ENCODE data around the gene OR7C2.

Gene OR7C2

DNA sequence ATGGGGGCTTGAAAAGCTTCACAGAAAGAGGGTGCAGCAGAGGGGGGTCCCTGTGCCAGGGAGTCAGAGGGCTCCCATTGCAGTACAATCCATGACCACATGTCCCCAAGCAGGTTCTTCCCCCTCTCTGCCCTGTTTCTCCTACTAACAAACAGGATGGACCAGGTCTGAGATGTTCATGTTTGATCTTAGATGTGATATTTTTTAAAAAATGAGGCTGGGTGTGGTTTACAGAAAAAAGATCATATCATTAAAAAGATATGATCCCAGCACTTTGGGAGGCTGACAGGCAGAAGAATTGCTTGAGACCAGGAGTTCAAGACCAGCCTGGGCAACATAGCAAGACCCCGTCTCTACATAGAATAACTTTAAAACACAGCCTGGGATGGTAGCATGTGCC lies 9.1 kb downstream of the OR7C2 start:
- Histone ChIP-seq H3K27me3 (ENCODE audit: insufficient read depth, low read length) (no peaks in the 10 kb centered on the region), H3K4me1 (ENCODE audit: control insufficient read depth, insufficient read depth, low read length, unreplicated experiment) (no peaks in the 10 kb centered on the region)

DNA sequence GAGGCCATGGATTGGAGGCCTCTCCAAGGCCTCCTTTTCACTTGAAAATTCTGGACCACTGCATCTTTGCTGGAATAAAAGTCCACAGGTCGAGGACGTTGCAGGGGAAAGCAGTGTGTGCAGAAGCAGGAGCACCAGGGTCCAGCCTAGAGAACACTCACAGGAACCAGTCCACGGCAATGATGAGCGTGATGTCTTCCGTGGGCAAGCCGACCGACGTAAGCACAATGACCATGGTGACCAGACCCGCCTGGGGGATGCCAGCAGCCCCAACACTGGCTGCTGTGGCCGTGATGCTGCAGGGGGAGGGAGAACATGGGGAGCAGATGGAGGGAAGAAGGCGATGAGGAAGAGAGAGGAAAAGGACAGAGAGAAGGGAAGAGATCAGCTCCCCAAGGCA lies 11.5 kb downstream of the OR7C2 start:
- H3K27ac ChIP-seq (ENCODE audit: low read depth, low read length), result no peak overlapping the region
- H3K27me3 ChIP-seq (ENCODE audit: insufficient read depth, low read length), result no peaks in the 10 kb centered on the region
- H3K36me3 ChIP-seq (ENCODE audit: insufficient read depth, low read length), result no peaks in the 10 kb centered on the region
- H3K4me1 ChIP-seq (ENCODE audit: control insufficient read depth, insufficient read depth, low read length, unreplicated experiment), result no peaks in the 10 kb centered on the region
- no peaks in the 10 kb centered on the region for H3K79me2 ChIP-seq (ENCODE audit: control insufficient read depth, insufficient read depth, low read length, unreplicated experiment)
- H2AFZ ChIP-seq (ENCODE audit: low read length, unreplicated experiment), result no peak overlapping the region
- no peak overlapping the region for H3K4me3 ChIP-seq (ENCODE audit: low read depth, low read length)

More for the DNA sequence above, 9.1 kb downstream of the OR7C2 start:
- no peak overlapping the region for H3K4me3 ChIP-seq (ENCODE audit: low read depth, low read length)
- H2AFZ ChIP-seq (ENCODE audit: low read length, unreplicated experiment), result no peak overlapping the region
- no peaks in the 10 kb centered on the region for H3K79me2 ChIP-seq (ENCODE audit: control insufficient read depth, insufficient read depth, low read length, unreplicated experiment)
- H3K27ac ChIP-seq (ENCODE audit: low read depth, low read length), result no peak overlapping the region
- no peaks in the 10 kb centered on the region for H3K36me3 ChIP-seq (ENCODE audit: insufficient read depth, low read length)

DNA sequence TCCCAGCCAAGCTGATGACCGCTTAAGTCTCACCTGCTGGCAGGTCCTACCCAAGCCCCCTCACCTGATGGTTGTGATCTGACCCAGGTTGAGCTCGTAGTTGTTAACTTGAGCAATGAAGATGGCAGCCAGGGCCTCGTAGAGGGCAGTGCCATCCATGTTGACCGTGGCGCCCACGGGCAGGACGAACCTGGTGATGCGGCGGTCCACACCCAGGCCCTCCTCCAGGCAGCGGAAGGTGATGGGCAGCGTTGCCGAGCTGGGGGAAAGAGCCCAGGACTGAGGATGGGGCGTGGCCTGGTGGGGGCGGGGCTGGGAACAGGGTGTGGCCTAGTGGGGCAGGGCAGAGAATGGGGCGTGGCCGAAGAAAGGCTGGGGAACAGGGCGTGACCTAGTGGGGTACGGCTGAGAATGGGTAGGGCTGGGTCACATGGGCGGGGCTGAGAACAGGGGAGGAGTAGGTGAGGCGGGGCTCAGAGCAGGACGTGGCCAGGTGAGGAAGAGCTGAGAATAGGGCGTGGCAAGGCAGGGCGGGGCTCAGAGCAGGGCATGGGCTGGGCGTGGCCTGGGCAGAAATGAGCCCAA lies 12.9 kb downstream of the OR7C2 start:
- no peak overlapping the region for H3K4me3 ChIP-seq (ENCODE audit: low read depth, low read length)
- no peak overlapping the region for H3K27ac ChIP-seq (ENCODE audit: low read depth, low read length)
- no peaks in the 10 kb centered on the region for H3K36me3 ChIP-seq (ENCODE audit: insufficient read depth, low read length)
- H3K27me3 ChIP-seq (ENCODE audit: insufficient read depth, low read length), result no peaks in the 10 kb centered on the region
- no peak overlapping the region for H2AFZ ChIP-seq (ENCODE audit: low read length, unreplicated experiment)
- H3K79me2 ChIP-seq (ENCODE audit: control insufficient read depth, insufficient read depth, low read length, unreplicated experiment), result no peaks in the 10 kb centered on the region
- no peaks in the 10 kb centered on the region for H3K4me1 ChIP-seq (ENCODE audit: control insufficient read depth, insufficient read depth, low read length, unreplicated experiment)

DNA sequence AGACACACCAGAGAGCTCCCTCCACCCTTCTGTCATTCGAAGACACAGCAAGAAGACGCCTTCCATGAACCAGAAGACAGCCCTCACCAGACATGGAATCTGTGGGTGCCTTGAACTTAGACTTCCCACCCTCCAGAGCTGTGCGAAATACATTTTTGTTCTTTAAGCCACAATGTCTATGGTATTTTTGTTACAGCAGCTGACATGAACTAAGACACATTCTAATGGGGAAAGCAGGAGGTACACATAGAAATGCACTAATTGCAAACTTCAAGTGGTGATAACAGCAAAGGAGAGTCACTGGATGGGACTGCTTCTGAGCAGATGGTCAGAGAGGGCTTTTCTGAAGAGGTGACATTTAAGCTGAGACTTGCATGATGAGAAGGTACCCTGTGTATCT lies 16.2 kb downstream of the OR7C2 start:
- Histone ChIP-seq H3K27me3 (ENCODE audit: insufficient read depth, low read length) (no peaks in the 10 kb centered on the region), H3K4me1 (ENCODE audit: control insufficient read depth, insufficient read depth, low read length, unreplicated experiment) (no peaks in the 10 kb centered on the region), H3K36me3 (ENCODE audit: insufficient read depth, low read length) (no peaks in the 10 kb centered on the region), H2AFZ (ENCODE audit: low read length, unreplicated experiment) (no peak overlapping the region), H3K4me3 (ENCODE audit: low read depth, low read length) (no peak overlapping the region), H3K27ac (ENCODE audit: low read depth, low read length) (no peak overlapping the region), H3K79me2 (ENCODE audit: control insufficient read depth, insufficient read depth, low read length, unreplicated experiment) (no peaks in the 10 kb centered on the region)

DNA sequence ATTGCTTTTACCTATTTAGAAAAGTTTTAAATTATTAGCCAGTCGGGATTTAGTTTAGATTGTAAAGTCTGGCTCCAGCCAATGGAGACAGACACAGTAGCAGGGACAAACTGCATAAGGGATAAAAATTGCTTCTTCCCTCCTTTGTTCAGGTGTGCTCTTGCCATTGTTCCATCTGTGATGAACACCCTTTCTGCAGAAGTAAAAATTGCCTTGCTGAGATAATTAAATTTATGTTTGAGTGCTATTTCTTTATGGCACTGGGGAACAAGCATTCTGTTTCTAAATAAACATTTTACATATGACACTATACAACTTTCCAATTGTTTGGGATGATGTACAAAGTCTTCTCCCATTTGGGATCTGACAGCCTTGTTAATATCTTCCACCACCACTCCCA lies 18.0 kb downstream of the OR7C2 start:
- H3K4me1 ChIP-seq (ENCODE audit: control insufficient read depth, insufficient read depth, low read length, unreplicated experiment), result no peaks in the 10 kb centered on the region
- no peaks in the 10 kb centered on the region for H3K36me3 ChIP-seq (ENCODE audit: insufficient read depth, low read length)
- no peak overlapping the region for H2AFZ ChIP-seq (ENCODE audit: low read length, unreplicated experiment)
- H3K79me2 ChIP-seq (ENCODE audit: control insufficient read depth, insufficient read depth, low read length, unreplicated experiment), result no peaks in the 10 kb centered on the region
- no peaks in the 10 kb centered on the region for H3K27me3 ChIP-seq (ENCODE audit: insufficient read depth, low read length)
- no peak overlapping the region for H3K4me3 ChIP-seq (ENCODE audit: low read depth, low read length)
- H3K27ac ChIP-seq (ENCODE audit: low read depth, low read length), result no peak overlapping the region

DNA sequence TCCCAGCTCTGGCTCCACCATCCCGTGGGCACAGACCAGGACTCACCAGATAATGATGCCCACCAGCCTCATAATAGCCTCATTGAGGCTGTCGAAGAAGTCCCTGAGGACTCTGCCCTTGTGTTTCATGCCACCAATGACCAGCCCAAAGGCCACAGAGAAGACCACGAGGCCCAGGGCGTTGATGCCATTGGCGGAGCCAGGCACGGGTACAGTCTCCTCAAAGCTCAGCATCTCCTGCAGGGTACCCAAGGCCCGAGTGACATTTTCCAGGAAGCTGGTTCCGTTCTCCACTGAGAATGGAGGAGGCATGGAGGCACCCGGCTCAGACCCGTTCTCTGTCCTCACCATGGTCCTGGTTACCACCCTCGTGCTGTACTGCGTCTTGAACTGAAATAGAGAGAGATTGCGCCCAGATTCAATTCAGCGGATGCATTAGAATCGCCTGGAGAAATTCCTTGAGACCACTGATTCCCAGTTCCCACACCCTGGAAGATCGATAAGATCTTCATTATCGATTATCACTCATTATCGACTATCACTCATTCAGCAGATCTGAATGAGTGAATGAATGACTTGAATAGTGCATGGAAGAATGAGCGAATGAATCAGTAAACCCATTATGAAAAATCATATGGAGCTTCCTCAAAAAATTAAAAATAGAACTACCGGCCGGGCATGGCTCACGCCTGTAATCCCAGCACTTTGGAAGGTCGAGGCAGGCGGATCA lies 20.8 kb downstream of the OR7C2 start:
- H3K27me3 ChIP-seq (ENCODE audit: insufficient read depth, low read length), result no peaks in the 10 kb centered on the region
- no peak overlapping the region for H2AFZ ChIP-seq (ENCODE audit: low read length, unreplicated experiment)
- no peak overlapping the region for H3K4me3 ChIP-seq (ENCODE audit: low read depth, low read length)
- H3K36me3 ChIP-seq (ENCODE audit: insufficient read depth, low read length), result no peaks in the 10 kb centered on the region
- no peaks in the 10 kb centered on the region for H3K4me1 ChIP-seq (ENCODE audit: control insufficient read depth, insufficient read depth, low read length, unreplicated experiment)
- H3K27ac ChIP-seq (ENCODE audit: low read depth, low read length), result no peak overlapping the region
- no peaks in the 10 kb centered on the region for H3K79me2 ChIP-seq (ENCODE audit: control insufficient read depth, insufficient read depth, low read length, unreplicated experiment)

DNA sequence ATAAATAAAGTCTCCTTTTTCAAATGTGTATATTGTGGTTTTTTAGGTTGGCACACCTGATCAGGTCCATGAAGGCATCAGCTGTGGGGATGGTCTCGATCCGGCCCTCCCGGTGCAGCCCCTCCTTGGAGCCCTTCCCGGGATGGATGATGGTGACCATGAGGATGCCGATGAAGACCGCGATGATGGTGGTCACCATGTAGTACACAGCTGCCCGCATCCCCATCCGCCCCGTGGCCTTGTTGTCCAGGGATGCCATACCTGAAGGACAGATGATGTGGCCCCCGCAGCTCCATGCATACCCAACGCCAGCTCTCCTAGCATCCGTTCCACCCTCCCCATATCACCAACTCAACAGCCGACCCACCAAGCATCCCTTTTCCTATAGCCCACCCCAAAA lies 27.0 kb downstream of the OR7C2 start:
- no peaks in the 10 kb centered on the region for H3K4me1 ChIP-seq (ENCODE audit: control insufficient read depth, insufficient read depth, low read length, unreplicated experiment)
- no peak overlapping the region for H2AFZ ChIP-seq (ENCODE audit: low read length, unreplicated experiment)
- H3K36me3 ChIP-seq (ENCODE audit: insufficient read depth, low read length), result no peaks in the 10 kb centered on the region
- H3K27ac ChIP-seq (ENCODE audit: low read depth, low read length), result no peak overlapping the region
- H3K27me3 ChIP-seq (ENCODE audit: insufficient read depth, low read length), result no peaks in the 10 kb centered on the region
- H3K79me2 ChIP-seq (ENCODE audit: control insufficient read depth, insufficient read depth, low read length, unreplicated experiment), result no peaks in the 10 kb centered on the region
- H3K4me3 ChIP-seq (ENCODE audit: low read depth, low read length), result no peak overlapping the region

DNA sequence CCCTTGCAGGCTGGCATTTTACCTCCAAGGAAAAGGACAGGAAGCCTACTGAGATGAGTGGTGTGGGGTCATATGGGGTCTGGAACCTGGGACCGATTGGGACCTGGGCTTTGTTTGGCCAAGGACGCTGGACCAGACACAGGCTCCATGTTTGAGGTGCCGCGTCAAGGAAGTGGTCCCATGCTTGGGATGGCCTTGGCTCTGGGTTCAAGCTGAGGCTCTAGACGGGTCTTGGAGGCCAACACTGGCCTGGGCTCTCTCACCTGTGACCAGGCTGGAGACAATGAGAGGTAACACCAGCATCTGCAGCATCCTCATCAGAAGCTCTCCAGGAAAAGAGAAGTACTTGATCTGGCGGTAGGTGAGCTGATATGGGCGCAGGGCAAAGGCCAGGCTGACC lies 30.2 kb downstream of the OR7C2 start:
- Histone ChIP-seq H3K27ac (ENCODE audit: low read depth, low read length) (no peak overlapping the region), H3K36me3 (ENCODE audit: insufficient read depth, low read length) (no peaks in the 10 kb centered on the region), H2AFZ (ENCODE audit: low read length, unreplicated experiment) (no peak overlapping the region), H3K27me3 (ENCODE audit: insufficient read depth, low read length) (peaks cover 7% of the 10 kb centered on the region; the same call in 1 of the 2 replicates), H3K4me3 (ENCODE audit: low read depth, low read length) (no peak overlapping the region), H3K79me2 (ENCODE audit: control insufficient read depth, insufficient read depth, low read length, unreplicated experiment) (no peaks in the 10 kb centered on the region), H3K4me1 (ENCODE audit: control insufficient read depth, insufficient read depth, low read length, unreplicated experiment) (no peaks in the 10 kb centered on the region)

DNA sequence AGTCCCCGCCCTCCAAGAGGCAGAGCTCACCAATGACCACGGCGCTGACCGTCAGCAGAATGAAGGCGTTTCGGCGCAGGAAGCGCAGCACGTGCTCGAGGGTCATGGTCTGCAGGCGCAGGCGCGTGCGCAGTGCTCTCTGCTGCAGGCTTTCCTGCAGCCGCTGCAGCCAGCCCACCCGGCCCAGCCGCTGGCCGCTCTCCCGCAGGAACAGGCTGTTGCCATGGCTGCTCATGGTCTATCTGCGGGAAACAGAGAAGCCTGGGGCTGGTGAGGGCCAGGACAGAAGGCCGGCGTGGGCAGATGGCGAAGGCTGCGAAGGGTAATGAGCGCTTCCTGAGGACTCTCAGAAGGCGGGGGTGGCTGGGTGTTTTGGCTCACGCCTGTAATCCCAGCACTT lies 31.4 kb downstream of the OR7C2 start:
- Histone ChIP-seq H2AFZ (ENCODE audit: low read length, unreplicated experiment) (no peak overlapping the region), H3K79me2 (ENCODE audit: control insufficient read depth, insufficient read depth, low read length, unreplicated experiment) (no peaks in the 10 kb centered on the region), H3K27ac (ENCODE audit: low read depth, low read length) (no peak overlapping the region), H3K27me3 (ENCODE audit: insufficient read depth, low read length) (peaks cover 17% of the 10 kb centered on the region), H3K4me1 (ENCODE audit: control insufficient read depth, insufficient read depth, low read length, unreplicated experiment) (no peaks in the 10 kb centered on the region), H3K36me3 (ENCODE audit: insufficient read depth, low read length) (no peaks in the 10 kb centered on the region), H3K4me3 (ENCODE audit: low read depth, low read length) (no peak overlapping the region)

DNA sequence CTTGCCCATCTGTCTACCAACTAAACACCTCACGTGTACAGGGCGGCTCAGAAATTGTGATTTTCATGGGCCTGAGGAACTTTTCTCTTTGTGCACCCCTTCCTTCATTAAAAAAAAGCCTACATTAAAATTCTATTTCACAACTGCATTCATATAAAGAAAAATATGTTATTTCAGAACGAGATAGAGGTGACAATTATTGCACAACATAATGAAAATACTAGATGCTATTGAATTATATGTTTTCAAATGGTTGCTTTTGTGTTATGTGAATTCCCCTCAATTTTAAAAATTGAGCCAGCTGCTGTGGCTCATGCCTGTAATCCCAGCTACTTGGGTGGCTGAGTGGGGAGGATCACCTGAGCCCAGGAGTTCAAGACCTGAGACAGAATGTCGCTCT lies 33.2 kb downstream of the OR7C2 start:
- no peaks in the 10 kb centered on the region for H3K36me3 ChIP-seq (ENCODE audit: insufficient read depth, low read length)
- peaks cover 33% of the 10 kb centered on the region for H3K27me3 ChIP-seq (ENCODE audit: insufficient read depth, low read length)
- no peaks in the 10 kb centered on the region for H3K4me1 ChIP-seq (ENCODE audit: control insufficient read depth, insufficient read depth, low read length, unreplicated experiment)
- no peaks in the 10 kb centered on the region for H3K79me2 ChIP-seq (ENCODE audit: control insufficient read depth, insufficient read depth, low read length, unreplicated experiment)
- no peak overlapping the region for H2AFZ ChIP-seq (ENCODE audit: low read length, unreplicated experiment)
- H3K4me3 ChIP-seq (ENCODE audit: low read depth, low read length), result no peak overlapping the region
- H3K27ac ChIP-seq (ENCODE audit: low read depth, low read length), result no peak overlapping the region

DNA sequence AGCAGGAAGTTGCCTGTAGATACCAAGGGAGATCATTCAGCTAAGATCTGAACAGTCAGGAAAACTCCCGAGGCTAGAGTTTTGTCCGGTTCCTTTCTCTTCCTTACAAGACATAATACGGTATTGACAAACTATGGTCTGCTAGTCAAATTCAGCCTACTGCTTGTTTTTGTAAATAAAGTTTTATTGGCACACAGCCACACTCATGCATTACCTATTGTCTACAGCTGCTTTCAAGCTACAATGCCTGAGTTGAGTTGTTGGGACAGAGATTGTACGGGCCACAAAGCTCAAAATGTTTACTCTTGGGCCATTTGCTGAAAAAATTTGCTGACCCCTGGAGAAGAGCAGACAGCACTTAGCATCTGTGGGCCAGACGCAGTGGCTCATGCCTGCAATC lies 35.8 kb downstream of the OR7C2 start:
- no peaks in the 10 kb centered on the region for H3K79me2 ChIP-seq (ENCODE audit: control insufficient read depth, insufficient read depth, low read length, unreplicated experiment)
- no peak overlapping the region for H3K27ac ChIP-seq (ENCODE audit: low read depth, low read length)
- no peaks in the 10 kb centered on the region for H3K36me3 ChIP-seq (ENCODE audit: insufficient read depth, low read length)
- no peak overlapping the region for H2AFZ ChIP-seq (ENCODE audit: low read length, unreplicated experiment)
- H3K4me3 ChIP-seq (ENCODE audit: low read depth, low read length), result no peak overlapping the region
- peaks cover 53% of the 10 kb centered on the region for H3K27me3 ChIP-seq (ENCODE audit: insufficient read depth, low read length)
- H3K4me1 ChIP-seq (ENCODE audit: control insufficient read depth, insufficient read depth, low read length, unreplicated experiment), result no peaks in the 10 kb centered on the region
